Heart left ventricle (tissue), 13 donors: Measurements from ENCODE around the gene DNM3.

ENCODE experiments used
- POLR2A ChIP-seq, 2 donors: fragments of 450-650 bp; IDR thresholded peaks; one replicate each; pipeline ENCODE4 v1.6.1; 2017; ENCODE audit warnings: antibody characterized with exemption in 2 of 2, mild to moderate bottlenecking in 2 of 2, moderate library complexity in 2 of 2
- TF ChIP-seq, protein P1 (sequence below), 12 donors: fragments of 200-600 bp; sonication (generic) in 4 of 12; IDR thresholded peaks; one replicate each; pipeline versions ENCODE4 v1.5.0 to v1.8.0; 2018 to 2022; ENCODE audit warnings: antibody characterized with exemption in 12 of 12, mild to moderate bottlenecking in 5 of 12
- donor health status: ischemic (EF 13 %, LVEDD 7.1; RV severe dilation, severe dysfunction).
- donor health status: DM: no; HTN: yes; CAD: no.
- donor health status: DM: no; HTN: no; CAD: no.
- donor health status: ischemic (EF 25% LVEDD 6.9; RV normal size, moderate dysfunction).
- donor health status: ischemic (EF 25% LVEDD 5.7; RV mildly dilated, moderate dysfunction).
- donor health status: ischemic (EF 35%, LVEDD 5.7; RV mildly dilated, moderate dysfunction).
- donor health status: nonischemic (EF 11% LVEDD 7.7; RV severe dilation, severe dysfunction).
- donor health status: DM: yes; HTN: yes; CAD: no.
- donor health status: PGD.
- donor health status: ischemic (EF 29% LVEDD 5.4; RV normal size, mild dysfunction).
- donor health status: nonischemic (EF 23%, LVEDD 6.1; RV moderate dilation, normal function).

DNA sequence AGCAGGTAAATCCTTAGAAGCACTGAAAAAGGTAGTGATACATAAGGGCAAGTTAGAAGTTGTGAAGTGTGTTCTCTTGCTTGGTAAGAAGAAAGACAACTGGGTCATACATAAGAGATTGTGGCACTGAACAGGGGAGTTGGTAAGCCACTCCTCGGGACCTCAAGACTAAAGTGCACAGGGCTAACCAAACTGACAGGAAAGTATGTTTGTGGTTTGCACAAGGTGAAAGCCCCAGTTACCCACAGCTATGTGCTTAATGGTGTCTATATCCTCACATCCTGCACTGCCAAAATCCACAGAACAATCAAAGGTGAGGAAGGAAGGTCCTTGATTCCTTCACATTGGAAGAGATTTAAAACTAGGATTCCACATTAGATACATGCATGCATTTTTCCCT lies 276.5 kb downstream of the DNM3 start:
- TF ChIP-seq, protein P1, sequence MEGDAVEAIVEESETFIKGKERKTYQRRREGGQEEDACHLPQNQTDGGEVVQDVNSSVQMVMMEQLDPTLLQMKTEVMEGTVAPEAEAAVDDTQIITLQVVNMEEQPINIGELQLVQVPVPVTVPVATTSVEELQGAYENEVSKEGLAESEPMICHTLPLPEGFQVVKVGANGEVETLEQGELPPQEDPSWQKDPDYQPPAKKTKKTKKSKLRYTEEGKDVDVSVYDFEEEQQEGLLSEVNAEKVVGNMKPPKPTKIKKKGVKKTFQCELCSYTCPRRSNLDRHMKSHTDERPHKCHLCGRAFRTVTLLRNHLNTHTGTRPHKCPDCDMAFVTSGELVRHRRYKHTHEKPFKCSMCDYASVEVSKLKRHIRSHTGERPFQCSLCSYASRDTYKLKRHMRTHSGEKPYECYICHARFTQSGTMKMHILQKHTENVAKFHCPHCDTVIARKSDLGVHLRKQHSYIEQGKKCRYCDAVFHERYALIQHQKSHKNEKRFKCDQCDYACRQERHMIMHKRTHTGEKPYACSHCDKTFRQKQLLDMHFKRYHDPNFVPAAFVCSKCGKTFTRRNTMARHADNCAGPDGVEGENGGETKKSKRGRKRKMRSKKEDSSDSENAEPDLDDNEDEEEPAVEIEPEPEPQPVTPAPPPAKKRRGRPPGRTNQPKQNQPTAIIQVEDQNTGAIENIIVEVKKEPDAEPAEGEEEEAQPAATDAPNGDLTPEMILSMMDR (IDR thresholded peaks at IDR 0.05), result no peak
- no peak for TF ChIP-seq POLR2A (IDR thresholded peaks at IDR 0.05)
